Liver (tissue), 9 donors: ENCODE data around the gene HDGFL3. TPM values are rescaled to one million over a fixed set of nuclear protein-coding genes. Genes with fewer than 3 reads are reported as not detected.

Experiments used
- DNase-seq: peaks from one replicate; pipeline ENCODE4 v3.0.0-alpha.2; 2017; ENCODE audit warnings: low spot score
- H3K27ac ChIP-seq, 2 donors: one replicate each; pipeline ENCODE4 v1.7.0; 2013; ENCODE audit warnings: inconsistent platforms in 2 of 2, low read length in 2 of 2, control low read depth in 1 of 2, low read depth in 1 of 2, mild to moderate bottlenecking in 1 of 2
- H3K27me3 ChIP-seq, 4 donors: one replicate each; pipeline versions ENCODE4 v1.6.1 to v1.7.0; 2013; ENCODE audit warnings: low read length in 3 of 4, inconsistent platforms in 1 of 4, mild to moderate bottlenecking in 1 of 4, moderate library complexity in 1 of 4; ENCODE audit not compliant: control insufficient read depth in 4 of 4, insufficient read depth in 4 of 4
- H3K36me3 ChIP-seq, 4 donors: one replicate each; pipeline versions ENCODE4 v1.6.1 to v1.7.0; 2013; ENCODE audit warnings: low read length in 3 of 4, mild to moderate bottlenecking in 3 of 4, low read depth in 1 of 4, moderate library complexity in 1 of 4; ENCODE audit not compliant: control insufficient read depth in 4 of 4, insufficient read depth in 3 of 4
- H3K4me1 ChIP-seq, 4 donors: one replicate each; pipeline versions ENCODE4 v1.6.1 to v1.7.0; 2013; ENCODE audit warnings: low read length in 3 of 4, mild to moderate bottlenecking in 3 of 4, moderate library complexity in 1 of 4; ENCODE audit not compliant: control insufficient read depth in 4 of 4, insufficient read depth in 4 of 4
- H3K4me3 ChIP-seq, 3 donors: one replicate each; pipeline versions ENCODE4 v1.6.1 to v1.7.0; 2013; ENCODE audit warnings: low read length in 3 of 3, control low read depth in 1 of 3, low read depth in 1 of 3, mild to moderate bottlenecking in 1 of 3
- H3K9ac ChIP-seq, 2 donors: one replicate each; pipeline ENCODE4 v1.7.0; 2013; ENCODE audit warnings: low read length in 2 of 2, mild to moderate bottlenecking in 2 of 2, moderate library complexity in 2 of 2, control low read depth in 1 of 2, low read depth in 1 of 2
- H3K9me3 ChIP-seq, 4 donors: one replicate each; pipeline versions ENCODE4 v1.6.1 to v1.7.0; 2013; ENCODE audit warnings: low read length in 3 of 4; ENCODE audit not compliant: control insufficient read depth in 4 of 4
- EGR1 ChIP-seq, 2 donors: IDR thresholded peaks; 2 replicates each; pipeline ENCODE4 v1.6.1; 2016 to 2018; ENCODE audit warnings: antibody characterized with exemption in 2 of 2, low read depth in 2 of 2
- FOXA1 ChIP-seq: IDR thresholded peaks from 2 replicates; pipeline ENCODE4 v1.6.1; 2016; ENCODE audit warnings: antibody characterized with exemption
- FOXA2 ChIP-seq: IDR thresholded peaks from 2 replicates; pipeline ENCODE4 v1.6.1; 2016; ENCODE audit warnings: antibody characterized with exemption
- GABPA ChIP-seq, 2 donors: IDR thresholded peaks in 1 of 2; conservative IDR thresholded peaks in 1 of 2; 2 replicates each; pipeline ENCODE4 v1.6.1; 2016; ENCODE audit warnings: antibody characterized with exemption in 2 of 2, mild to moderate bottlenecking in 1 of 2, moderate library complexity in 1 of 2
- HNF4A ChIP-seq, 2 donors: conservative IDR thresholded peaks; 2 replicates each; pipeline ENCODE4 v1.6.1; 2016; ENCODE audit warnings: antibody characterized with exemption in 2 of 2, mild to moderate bottlenecking in 2 of 2
- HNF4G ChIP-seq: IDR thresholded peaks from 2 replicates; pipeline ENCODE4 v1.6.1; 2016; ENCODE audit warnings: antibody characterized with exemption
- JUND ChIP-seq, 2 donors: IDR thresholded peaks; 2 replicates each; pipeline ENCODE4 v1.6.1; 2016; ENCODE audit warnings: antibody characterized with exemption in 2 of 2
- NR2F2 ChIP-seq: IDR thresholded peaks from 2 replicates; pipeline ENCODE4 v1.6.1; 2016; ENCODE audit warnings: antibody characterized with exemption
- RAD21 ChIP-seq, 2 donors: IDR thresholded peaks; 2 replicates each; pipeline ENCODE4 v1.6.1; 2016; ENCODE audit warnings: antibody characterized with exemption in 2 of 2, mild to moderate bottlenecking in 2 of 2
- RXRA ChIP-seq, 2 donors: IDR thresholded peaks; 2 replicates each; pipeline ENCODE4 v1.6.1; 2017 to 2018; ENCODE audit warnings: antibody characterized with exemption in 2 of 2, mild to moderate bottlenecking in 1 of 2
- TAF1 ChIP-seq: conservative IDR thresholded peaks from 2 replicates; pipeline ENCODE4 v1.6.1; 2016; ENCODE audit warnings: antibody characterized with exemption, mild to moderate bottlenecking
- YY1 ChIP-seq: IDR thresholded peaks from 2 replicates; pipeline ENCODE4 v1.6.1; 2016; ENCODE audit warnings: antibody characterized with exemption, mild to moderate bottlenecking
- WGBS: extraction: QIAGEN DNeasy Blood & Tissue Kit; methylation state at CpG from one replicate; pipeline ENCODE4 v1.1.7; 2013; 5-methylcytosine and 5-hydroxymethylcytosine counted together
- polyA plus RNA-seq, 2 donors: library from polyadenylated mRNA; stranded (reverse) in 1 of 2; unstranded in 1 of 2; fragments of 200-250 nt in 1 of 2; fragments of >200 nt in 1 of 2; fragmentation: Nextera tagmentation in 1 of 2; extraction: Ambion mirVana in 1 of 2; gene quantifications; one replicate each; pipeline versions ENCODE4 v1.2.1 to v1.2.3, GENCODE V29; 2013 to 2015
- total RNA-seq, 2 donors: library from RNA; depleted of rRNA; stranded (reverse); fragments of >200 nt; gene quantifications; one replicate each; pipeline ENCODE4 v1.2.3, GENCODE V29; 2014
- TF ChIP-seq, protein P1 (sequence below): IDR thresholded peaks from 2 replicates; pipeline ENCODE4 v1.6.1; 2016; ENCODE audit warnings: antibody characterized with exemption
- TF ChIP-seq, protein P2 (sequence below): IDR thresholded peaks from 2 replicates; pipeline ENCODE4 v1.6.1; 2016; ENCODE audit warnings: antibody characterized with exemption, mild to moderate bottlenecking
- TF ChIP-seq, protein P3 (sequence below): fragments of 150-350 bp; IDR thresholded peaks from 2 replicates; pipeline ENCODE4 v1.5.1; 2017; ENCODE audit warnings: improper control_type of control experiment, low read depth, low read length; ENCODE audit not compliant: missing input control
- TF ChIP-seq, protein P4 (sequence below): IDR thresholded peaks from 2 replicates; pipeline ENCODE4 v1.6.1; 2016; ENCODE audit warnings: antibody characterized with exemption
- donor health status: healthy.
- donor health status: healthy.
- donor health status: healthy.
- donor health status: healthy.
- donor health status: healthy.

HDGFL3 gene
- total and polyA plus RNA-seq, 4 donors: 0.44 to 3.5 (median 1.0) TPM

DNA sequence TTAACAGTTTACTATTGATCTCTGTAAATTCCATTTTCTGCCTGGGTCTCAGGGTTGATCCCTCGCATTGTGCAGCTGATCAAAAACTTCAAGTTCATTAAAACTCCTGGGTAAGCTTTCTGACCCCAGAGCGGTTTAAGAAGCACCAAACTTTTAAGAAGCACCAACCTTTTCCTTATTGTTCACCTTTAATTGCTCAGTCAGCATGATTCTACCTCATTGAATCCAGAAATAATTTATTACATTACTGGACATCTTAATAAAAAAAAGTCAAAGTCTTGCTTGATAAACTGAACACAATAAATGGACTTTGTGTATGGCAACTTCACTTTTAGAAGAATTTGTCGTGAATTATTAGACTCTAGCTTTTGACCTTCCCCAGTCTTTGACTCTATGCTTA is 46.9 kb downstream of the HDGFL3 start:
- no peaks in the 10 kb centered on the region for H3K36me3 ChIP-seq
- TF ChIP-seq EGR1 (IDR thresholded peaks at IDR 0.05; ENCODE audit: low read depth in 2 of 2): no peak
- no peak for TF ChIP-seq FOXA2
- TF ChIP-seq NR2F2: no peak
- TF ChIP-seq RXRA (IDR thresholded peaks at IDR 0.05): no peak
- TF ChIP-seq GABPA (IDR thresholded peaks at IDR 0.05 in 1 of 2, conservative IDR thresholded peaks at IDR 0.05 in 1 of 2): no peak
- TF ChIP-seq, protein P1, sequence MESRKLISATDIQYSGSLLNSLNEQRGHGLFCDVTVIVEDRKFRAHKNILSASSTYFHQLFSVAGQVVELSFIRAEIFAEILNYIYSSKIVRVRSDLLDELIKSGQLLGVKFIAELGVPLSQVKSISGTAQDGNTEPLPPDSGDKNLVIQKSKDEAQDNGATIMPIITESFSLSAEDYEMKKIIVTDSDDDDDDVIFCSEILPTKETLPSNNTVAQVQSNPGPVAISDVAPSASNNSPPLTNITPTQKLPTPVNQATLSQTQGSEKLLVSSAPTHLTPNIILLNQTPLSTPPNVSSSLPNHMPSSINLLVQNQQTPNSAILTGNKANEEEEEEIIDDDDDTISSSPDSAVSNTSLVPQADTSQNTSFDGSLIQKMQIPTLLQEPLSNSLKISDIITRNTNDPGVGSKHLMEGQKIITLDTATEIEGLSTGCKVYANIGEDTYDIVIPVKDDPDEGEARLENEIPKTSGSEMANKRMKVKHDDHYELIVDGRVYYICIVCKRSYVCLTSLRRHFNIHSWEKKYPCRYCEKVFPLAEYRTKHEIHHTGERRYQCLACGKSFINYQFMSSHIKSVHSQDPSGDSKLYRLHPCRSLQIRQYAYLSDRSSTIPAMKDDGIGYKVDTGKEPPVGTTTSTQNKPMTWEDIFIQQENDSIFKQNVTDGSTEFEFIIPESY: no peak
- TF ChIP-seq, protein P2, sequence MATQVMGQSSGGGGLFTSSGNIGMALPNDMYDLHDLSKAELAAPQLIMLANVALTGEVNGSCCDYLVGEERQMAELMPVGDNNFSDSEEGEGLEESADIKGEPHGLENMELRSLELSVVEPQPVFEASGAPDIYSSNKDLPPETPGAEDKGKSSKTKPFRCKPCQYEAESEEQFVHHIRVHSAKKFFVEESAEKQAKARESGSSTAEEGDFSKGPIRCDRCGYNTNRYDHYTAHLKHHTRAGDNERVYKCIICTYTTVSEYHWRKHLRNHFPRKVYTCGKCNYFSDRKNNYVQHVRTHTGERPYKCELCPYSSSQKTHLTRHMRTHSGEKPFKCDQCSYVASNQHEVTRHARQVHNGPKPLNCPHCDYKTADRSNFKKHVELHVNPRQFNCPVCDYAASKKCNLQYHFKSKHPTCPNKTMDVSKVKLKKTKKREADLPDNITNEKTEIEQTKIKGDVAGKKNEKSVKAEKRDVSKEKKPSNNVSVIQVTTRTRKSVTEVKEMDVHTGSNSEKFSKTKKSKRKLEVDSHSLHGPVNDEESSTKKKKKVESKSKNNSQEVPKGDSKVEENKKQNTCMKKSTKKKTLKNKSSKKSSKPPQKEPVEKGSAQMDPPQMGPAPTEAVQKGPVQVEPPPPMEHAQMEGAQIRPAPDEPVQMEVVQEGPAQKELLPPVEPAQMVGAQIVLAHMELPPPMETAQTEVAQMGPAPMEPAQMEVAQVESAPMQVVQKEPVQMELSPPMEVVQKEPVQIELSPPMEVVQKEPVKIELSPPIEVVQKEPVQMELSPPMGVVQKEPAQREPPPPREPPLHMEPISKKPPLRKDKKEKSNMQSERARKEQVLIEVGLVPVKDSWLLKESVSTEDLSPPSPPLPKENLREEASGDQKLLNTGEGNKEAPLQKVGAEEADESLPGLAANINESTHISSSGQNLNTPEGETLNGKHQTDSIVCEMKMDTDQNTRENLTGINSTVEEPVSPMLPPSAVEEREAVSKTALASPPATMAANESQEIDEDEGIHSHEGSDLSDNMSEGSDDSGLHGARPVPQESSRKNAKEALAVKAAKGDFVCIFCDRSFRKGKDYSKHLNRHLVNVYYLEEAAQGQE: no peak
- TF ChIP-seq, protein P3, sequence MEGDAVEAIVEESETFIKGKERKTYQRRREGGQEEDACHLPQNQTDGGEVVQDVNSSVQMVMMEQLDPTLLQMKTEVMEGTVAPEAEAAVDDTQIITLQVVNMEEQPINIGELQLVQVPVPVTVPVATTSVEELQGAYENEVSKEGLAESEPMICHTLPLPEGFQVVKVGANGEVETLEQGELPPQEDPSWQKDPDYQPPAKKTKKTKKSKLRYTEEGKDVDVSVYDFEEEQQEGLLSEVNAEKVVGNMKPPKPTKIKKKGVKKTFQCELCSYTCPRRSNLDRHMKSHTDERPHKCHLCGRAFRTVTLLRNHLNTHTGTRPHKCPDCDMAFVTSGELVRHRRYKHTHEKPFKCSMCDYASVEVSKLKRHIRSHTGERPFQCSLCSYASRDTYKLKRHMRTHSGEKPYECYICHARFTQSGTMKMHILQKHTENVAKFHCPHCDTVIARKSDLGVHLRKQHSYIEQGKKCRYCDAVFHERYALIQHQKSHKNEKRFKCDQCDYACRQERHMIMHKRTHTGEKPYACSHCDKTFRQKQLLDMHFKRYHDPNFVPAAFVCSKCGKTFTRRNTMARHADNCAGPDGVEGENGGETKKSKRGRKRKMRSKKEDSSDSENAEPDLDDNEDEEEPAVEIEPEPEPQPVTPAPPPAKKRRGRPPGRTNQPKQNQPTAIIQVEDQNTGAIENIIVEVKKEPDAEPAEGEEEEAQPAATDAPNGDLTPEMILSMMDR: no peak
- TF ChIP-seq HNF4G: no peak
- no peak overlapping the region for H3K9ac ChIP-seq
- WGBS: 91% methylated on average over 3 of the region's 3 CpGs
- H3K4me1 ChIP-seq: no peaks in the 10 kb centered on the region
- no peak overlapping the region for H3K27ac ChIP-seq
- H3K27me3 ChIP-seq: no peaks in the 10 kb centered on the region
- no peak for DNase-seq
- no peak overlapping the region for H3K4me3 ChIP-seq
- H3K9me3 ChIP-seq: no peaks in the 10 kb centered on the region

DNA sequence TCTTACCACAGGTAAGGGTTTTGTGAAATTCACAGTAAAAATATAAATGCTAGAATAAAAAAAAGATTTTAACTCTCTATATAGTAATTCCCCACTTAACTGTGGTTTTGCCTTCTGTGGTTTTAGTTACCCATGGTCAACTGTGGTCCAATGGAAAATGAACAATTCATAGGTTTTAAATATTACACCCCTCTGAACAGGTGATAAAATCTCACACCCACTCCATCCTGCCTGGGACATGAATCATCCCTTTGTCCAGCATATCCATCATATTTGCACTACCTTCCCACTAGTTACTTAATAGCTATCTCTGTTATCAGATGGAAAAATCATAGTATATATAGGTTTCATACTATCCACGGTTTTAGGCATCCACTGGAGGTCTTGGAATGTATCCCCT is 49.2 kb downstream of the HDGFL3 start:
- Histone ChIP-seq H3K9ac (no peak overlapping the region), H3K27ac (no peak overlapping the region), H3K4me3 (no peak overlapping the region), H3K9me3 (no peaks in the 10 kb centered on the region), H3K27me3 (no peaks in the 10 kb centered on the region), H3K36me3 (no peaks in the 10 kb centered on the region), H3K4me1 (no peaks in the 10 kb centered on the region)
- TF ChIP-seq HNF4G (no peak), JUND (IDR thresholded peaks at IDR 0.05) (no peak), RAD21 (IDR thresholded peaks at IDR 0.05) (no peak), RXRA (IDR thresholded peaks at IDR 0.05) (no peak), TAF1 (no peak), HNF4A (conservative IDR thresholded peaks at IDR 0.05) (no peak), EGR1 (IDR thresholded peaks at IDR 0.05; ENCODE audit: low read depth in 2 of 2) (no peak), FOXA1 (no peak), YY1 (no peak), NR2F2 (no peak), GABPA (IDR thresholded peaks at IDR 0.05 in 1 of 2, conservative IDR thresholded peaks at IDR 0.05 in 1 of 2) (no peak)
- TF ChIP-seq, protein P3: no peak
- TF ChIP-seq, protein P4, sequence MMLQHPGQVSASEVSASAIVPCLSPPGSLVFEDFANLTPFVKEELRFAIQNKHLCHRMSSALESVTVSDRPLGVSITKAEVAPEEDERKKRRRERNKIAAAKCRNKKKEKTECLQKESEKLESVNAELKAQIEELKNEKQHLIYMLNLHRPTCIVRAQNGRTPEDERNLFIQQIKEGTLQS: no peak
- TF ChIP-seq, protein P1: no peak
- TF ChIP-seq, protein P2: no peak
- WGBS: 68% methylated on average over 1 of the region's 1 CpG
- DNase-seq: no peak
